Ramos (cell line): ENCODE data around the gene MYF5.

Experiments used
- in situ Hi-C: fragments of 300-500 bp; cut with MboI; formaldehyde crosslinking; loops from one replicate; pipeline ENCODE4 v1.14.3; 2022; ENCODE audit warnings: low sequenced_read_pairs; ENCODE audit not compliant: unreplicated experiment

Gene MYF5

GRCh38 chr12:80754274-80754673 is 37.6 kb downstream of the MYF5 start:
- in situ Hi-C loops, result loop anchor here (25.0 kb wide), 1 partner anchor 342 kb away; no protein-coding TSS in a partner anchor

- in situ Hi-C loops, result loop anchor here (25.0 kb wide), 1 partner anchor 345 kb away; no protein-coding TSS in a partner anchor
Measured at GRCh38 chr12:80756875-80757274, 40.2 kb downstream of the MYF5 start.

GRCh38 chr12:80761838-80762237 is 45.1 kb downstream of the MYF5 start:
- in situ Hi-C loops, result loop anchor here (25.0 kb wide), 1 partner anchor 350 kb away; no protein-coding TSS in a partner anchor

- in situ Hi-C loops, result loop anchor here (25.0 kb wide), 1 partner anchor 352 kb away; no protein-coding TSS in a partner anchor
Measured at GRCh38 chr12:80763874-80764273, 47.2 kb downstream of the MYF5 start.

- in situ Hi-C loops, result loop anchor here (25.0 kb wide), 1 partner anchor 354 kb away; no protein-coding TSS in a partner anchor
Measured at GRCh38 chr12:80766210-80766609, 49.5 kb downstream of the MYF5 start.

GRCh38 chr12:80766897-80767296 is 50.2 kb downstream of the MYF5 start:
- in situ Hi-C loops, result loop anchor here (25.0 kb wide), 1 partner anchor 355 kb away; no protein-coding TSS in a partner anchor
